GM13976 (cell line): Measurements from ENCODE around the gene NOS1AP.

ENCODE experiments used
- DNase-seq: peaks from one replicate; pipeline ENCODE4 v3.0.0; 2012; ENCODE audit warnings: low spot score
- CTCF ChIP-seq: IDR thresholded peaks from 2 replicates; pipeline ENCODE4 v1.5.1; 2012; ENCODE audit warnings: borderline replicate concordance, mild to moderate bottlenecking; ENCODE audit not compliant: insufficient read depth; ENCODE audit errors: extremely low read depth, missing control alignments, control extremely low read depth
- in situ Hi-C: fragments of 300-500 bp; cut with MboI; formaldehyde crosslinking; loops from one replicate; pipeline ENCODE4 v1.12.0; 2022; ENCODE audit warnings: low sequenced_read_pairs, mixed read lengths, inconsistent platforms; ENCODE audit not compliant: unreplicated experiment

NOS1AP gene

GRCh38 chr1:162025541-162025940, 44.0 kb upstream of the NOS1AP start:
- no peak for TF ChIP-seq CTCF
- DNase-seq, result no peak
- in situ Hi-C loops, result loop anchor here (10.0 kb wide), 1 partner anchor 231 kb away; no protein-coding TSS in a partner anchor

- in situ Hi-C loops, result loop anchor here (10.0 kb wide), 1 partner anchor 232 kb away; no protein-coding TSS in a partner anchor
- no peak for TF ChIP-seq CTCF
- no peak for DNase-seq
Observed at GRCh38 chr1:162026881-162027280, 42.6 kb upstream of the NOS1AP start.

DNA sequence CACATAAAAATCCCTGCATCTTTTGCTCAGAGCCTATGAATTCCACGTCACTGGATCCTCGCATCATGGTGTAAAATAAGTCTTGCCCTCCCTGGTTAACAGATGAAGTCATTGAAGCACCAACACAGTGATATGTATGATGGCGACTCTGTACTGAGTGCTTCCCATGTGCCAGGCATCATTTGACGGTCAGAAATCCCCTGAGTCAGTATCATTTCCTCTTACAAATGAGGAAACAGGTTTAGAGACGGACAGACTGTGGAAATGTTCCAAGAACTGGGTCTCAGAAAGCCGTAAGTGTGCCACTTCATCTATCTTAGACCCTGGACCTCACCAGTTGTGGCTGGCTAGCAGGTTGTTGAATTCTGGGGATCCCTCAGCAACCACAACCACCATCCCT, 40.8 kb upstream of the NOS1AP start:
- TF ChIP-seq CTCF, result no peak
- no peak for DNase-seq
- in situ Hi-C loops, result loop anchor here (10.0 kb wide), 1 partner anchor 234 kb away; no protein-coding TSS in a partner anchor

DNA sequence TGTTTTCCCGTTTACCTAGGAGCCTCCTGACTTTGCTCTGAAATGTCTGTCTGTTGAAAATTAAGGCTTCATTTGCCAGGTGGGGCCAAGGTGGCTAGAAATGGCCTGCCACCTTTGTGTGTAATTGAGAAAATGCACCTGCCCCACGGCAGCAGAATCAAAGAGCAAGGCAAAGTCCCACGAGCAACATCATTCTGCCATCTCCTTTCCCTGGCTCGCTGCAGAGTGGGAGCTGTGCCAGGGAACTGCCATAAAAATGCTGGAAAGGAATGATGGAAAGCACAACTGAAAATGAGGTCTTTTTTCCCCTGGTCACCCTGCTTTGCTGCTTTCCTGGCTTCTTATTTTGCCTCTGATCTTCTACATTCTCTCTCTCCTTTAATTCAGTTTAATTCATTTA, 40.3 kb upstream of the NOS1AP start:
- in situ Hi-C loops, result loop anchor here (10.0 kb wide), 1 partner anchor 234 kb away; no protein-coding TSS in a partner anchor
- TF ChIP-seq CTCF, result no peak
- DNase-seq, result no peak

DNA sequence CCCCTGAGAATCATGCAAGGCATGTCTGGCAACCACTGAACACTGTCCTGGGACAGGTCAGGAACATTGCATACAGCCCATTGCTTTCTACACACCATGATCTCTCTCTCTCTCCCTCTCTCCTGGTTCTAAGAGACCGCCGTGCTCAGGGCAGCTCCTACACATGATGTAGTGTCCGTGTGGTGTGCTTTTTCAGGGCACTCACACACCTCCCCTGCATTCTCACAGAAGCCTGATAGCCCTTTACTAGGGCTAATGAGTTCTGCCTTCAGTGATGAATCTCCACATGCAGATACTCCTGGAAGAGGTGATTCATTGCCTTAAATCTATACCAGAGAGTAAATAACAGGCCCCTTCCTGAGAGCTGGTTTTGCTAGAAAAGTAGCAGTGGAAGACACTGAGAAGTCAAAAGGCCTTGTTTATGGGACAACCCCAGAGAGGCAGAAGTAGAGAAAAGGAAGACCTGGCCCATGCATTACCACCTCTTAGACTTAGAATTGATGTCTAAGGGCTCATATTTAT, 38.7 kb upstream of the NOS1AP start:
- TF ChIP-seq CTCF, result no peak
- in situ Hi-C loops, result no loop called here

GRCh38 chr1:162033428-162033827, 36.1 kb upstream of the NOS1AP start:
- no peak for DNase-seq
- in situ Hi-C loops, result no loop called here
- no peak for TF ChIP-seq CTCF

More for the DNA sequence above, 38.7 kb upstream of the NOS1AP start:
- no peak for DNase-seq
